Spleen (tissue), 7 donors: ENCODE results near the gene FNDC1.

Experiments used
- CTCF ChIP-seq, 11 experiments: fragments of 200-600 bp in 7 of 11; fragments of 450-650 bp in 4 of 11; sonication (generic) in 4 of 11; IDR thresholded peaks in 8 of 11; conservative IDR thresholded peaks in 3 of 11; 1 replicate in 7 of 11; 2 replicates in 4 of 11; pipeline versions ENCODE4 v1.4.0 to v1.8.0; 2016 to 2021; ENCODE audit warnings: antibody characterized with exemption in 11 of 11, inconsistent platforms in 4 of 11, mild to moderate bottlenecking in 1 of 11
- POLR2A ChIP-seq, 3 donors: fragments of 450-650 bp; IDR thresholded peaks; one replicate each; pipeline ENCODE4 v1.5.1; 2017; ENCODE audit warnings: antibody characterized with exemption in 3 of 3, mild to moderate bottlenecking in 1 of 3
- POLR2AphosphoS5 ChIP-seq, 3 donors: sonication (generic); formaldehyde crosslinking; IDR thresholded peaks; one replicate each; pipeline ENCODE4 v1.5.1; 2017; ENCODE audit warnings: antibody characterized with exemption in 3 of 3
- donor health status: DM: no; HTN: no; CAD: no; lungs with moderate emphysema.
- donor health status: DM: no; HTN: no; CAD: no.
- donor health status: DM: no; HTN: no; CAD: no.

- no peak for TF ChIP-seq CTCF (IDR thresholded peaks at IDR 0.05 in 8 of 11, conservative IDR thresholded peaks at IDR 0.05 in 3 of 11)
- TF ChIP-seq POLR2AphosphoS5 (IDR thresholded peaks at IDR 0.05) = no peak
- no peak for TF ChIP-seq POLR2A (IDR thresholded peaks at IDR 0.05)
Measured at GRCh38 chr6:159301810-159302593, 132.8 kb downstream of the FNDC1 start.
